Natural killer cell (primary cell): ENCODE data around the gene PAPLN. TPM values are rescaled to one million over a fixed set of nuclear protein-coding genes. Genes with fewer than 3 reads are reported as not detected.

Experiments used
- ATAC-seq, 3 donors: fragments of 150-1000 bp in 2 of 3; fragments of 200-7000 bp in 1 of 3; cut with Tn5 transposase; 1 replicate in 1 of 3; 2 replicates in 2 of 3; pipeline ENCODE4 v1.10.0; 2021; ENCODE audit warnings: mild to moderate bottlenecking in 2 of 3, moderate library complexity in 2 of 3
- DNase-seq, 2 donors: peaks; one replicate each; pipeline versions ENCODE4 v3.0.0 to v3.0.0-alpha.2; 2013 to 2021; ENCODE audit warnings: mixed read lengths in 1 of 2
- H3K27ac ChIP-seq: one replicate; pipeline ENCODE4 v1.5.1; 2013; ENCODE audit warnings: mild to moderate bottlenecking, low read length
- H3K27me3 ChIP-seq: one replicate; pipeline ENCODE4 v1.6.1; 2013; ENCODE audit warnings: low read length; ENCODE audit not compliant: control insufficient read depth, insufficient read depth
- H3K36me3 ChIP-seq: one replicate; pipeline ENCODE4 v1.6.1; 2013; ENCODE audit warnings: low read length; ENCODE audit not compliant: control insufficient read depth, insufficient read depth
- H3K4me1 ChIP-seq: one replicate; pipeline ENCODE4 v1.6.1; 2013; ENCODE audit warnings: low read length; ENCODE audit not compliant: control insufficient read depth, insufficient read depth
- H3K4me3 ChIP-seq: one replicate; pipeline ENCODE4 v1.5.1; 2013; ENCODE audit warnings: low read length
- H3K9me3 ChIP-seq: one replicate; pipeline ENCODE4 v1.6.1; 2013; ENCODE audit warnings: low read length; ENCODE audit not compliant: control insufficient read depth, insufficient read depth
- H3K27ac Mint-ChIP-seq, 2 donors: one replicate each; pipeline ENCODE4 v1.8.0; 2022; ENCODE audit warnings: mild to moderate bottlenecking in 2 of 2, mixed read lengths in 2 of 2, moderate library complexity in 1 of 2
- H3K27me3 Mint-ChIP-seq, 2 donors: one replicate each; pipeline ENCODE4 v1.8.0; 2022; ENCODE audit warnings: low read depth in 2 of 2, mixed read lengths in 2 of 2
- H3K36me3 Mint-ChIP-seq: one replicate; pipeline ENCODE4 v1.8.0; 2022; ENCODE audit warnings: mixed read lengths
- H3K4me1 Mint-ChIP-seq, 2 donors: one replicate each; pipeline ENCODE4 v1.8.0; 2022; ENCODE audit warnings: mixed read lengths in 2 of 2
- H3K4me3 Mint-ChIP-seq: one replicate; pipeline ENCODE4 v1.8.0; 2022; ENCODE audit warnings: mild to moderate bottlenecking, moderate library complexity, mixed read lengths
- H3K9me3 Mint-ChIP-seq, 2 donors: one replicate each; pipeline ENCODE4 v1.8.0; 2022; ENCODE audit warnings: mixed read lengths in 2 of 2
- CTCF ChIP-seq: fragments of 200-600 bp; IDR thresholded peaks from one replicate; pipeline ENCODE4 v1.8.0; 2022; ENCODE audit warnings: antibody characterized with exemption
- WGBS: methylation state at CpG from one replicate; pipeline ENCODE4 v1.1.7; 2013; ENCODE audit warnings: missing lambda C conversion rate; ENCODE audit not compliant: insufficient coverage; 5-methylcytosine and 5-hydroxymethylcytosine counted together
- intact Hi-C: fragments of 100-400 bp; cut with micrococcal nuclease; formaldehyde crosslinking; loops from one replicate; pipeline ENCODE4 v1.14.2; 2022
- total RNA-seq, 4 donors: library from RNA; stranded (reverse); fragments of 120-200 nt in 1 of 4; gene quantifications; one replicate each; pipeline versions ENCODE4 v1.2.3 to v1.2.4, GENCODE V29; 2013 to 2022

The PAPLN gene
- total RNA-seq, 3 donors from 2014 or later (not counting 1 experiment from before 2014, with no cell fraction given): 0.24 to 0.70 (median 0.34) TPM

- Mint-ChIP-seq H3K36me3 (no peaks in the 10 kb centered on the region), H3K27ac (no peak overlapping the region), H3K27me3 (no peaks in the 10 kb centered on the region), H3K4me1 (no peaks in the 10 kb centered on the region), H3K4me3 (no peak overlapping the region), H3K9me3 (no peaks in the 10 kb centered on the region)
- ATAC-seq: no peak
- no peak for DNase-seq
- 90% methylated on average over 28 of the region's 28 CpGs for WGBS
- Histone ChIP-seq H3K27ac (no peak overlapping the region), H3K27me3 (no peaks in the 10 kb centered on the region), H3K36me3 (no peaks in the 10 kb centered on the region), H3K4me1 (no peaks in the 10 kb centered on the region), H3K4me3 (no peak overlapping the region), H3K9me3 (no peaks in the 10 kb centered on the region)
- no peak for TF ChIP-seq CTCF
- intact Hi-C loops: no loop called here
Observed at GRCh38 chr14:73254247-73255004, 17.1 kb downstream of the PAPLN start.

GRCh38 chr14:73255005-73255400 lies 17.7 kb downstream of the PAPLN start:
- ATAC-seq (no peak), DNase-seq (no peak)
- H3K4me1 Mint-ChIP-seq: no peaks in the 10 kb centered on the region
- no peaks in the 10 kb centered on the region for H3K9me3 Mint-ChIP-seq
- Histone ChIP-seq H3K36me3 (no peaks in the 10 kb centered on the region), H3K4me1 (no peaks in the 10 kb centered on the region), H3K4me3 (no peak overlapping the region), H3K9me3 (no peaks in the 10 kb centered on the region), H3K27ac (no peak overlapping the region), H3K27me3 (no peaks in the 10 kb centered on the region)
- no peaks in the 10 kb centered on the region for H3K27me3 Mint-ChIP-seq
- no peak for TF ChIP-seq CTCF
- WGBS: 95% methylated on average over 6 of the region's 6 CpGs
- intact Hi-C loops: no loop called here
- no peak overlapping the region for H3K27ac Mint-ChIP-seq
- no peaks in the 10 kb centered on the region for H3K36me3 Mint-ChIP-seq
- no peak overlapping the region for H3K4me3 Mint-ChIP-seq

- no peak overlapping the region for H3K4me3 Mint-ChIP-seq
- no peaks in the 10 kb centered on the region for H3K27me3 ChIP-seq
- H3K27me3 Mint-ChIP-seq: no peaks in the 10 kb centered on the region
- H3K36me3 Mint-ChIP-seq: no peaks in the 10 kb centered on the region
- H3K9me3 Mint-ChIP-seq: no peaks in the 10 kb centered on the region
- intact Hi-C loops: no loop called here
- no peak overlapping the region for H3K4me3 ChIP-seq
- H3K4me1 ChIP-seq: no peaks in the 10 kb centered on the region
- no peak overlapping the region for H3K27ac ChIP-seq
- TF ChIP-seq CTCF: no peak
- no peaks in the 10 kb centered on the region for H3K36me3 ChIP-seq
- no peaks in the 10 kb centered on the region for H3K9me3 ChIP-seq
- 84% methylated on average over 9 of the region's 9 CpGs for WGBS
- ATAC-seq (no peak), DNase-seq (no peak)
- H3K27ac Mint-ChIP-seq: no peak overlapping the region
- no peaks in the 10 kb centered on the region for H3K4me1 Mint-ChIP-seq
Observed at GRCh38 chr14:73255693-73256225, 18.5 kb downstream of the PAPLN start.

- intact Hi-C loops: no loop called here
- Mint-ChIP-seq H3K9me3 (no peaks in the 10 kb centered on the region), H3K27me3 (no peaks in the 10 kb centered on the region), H3K27ac (no peak overlapping the region), H3K36me3 (no peaks in the 10 kb centered on the region), H3K4me3 (no peak overlapping the region), H3K4me1 (no peaks in the 10 kb centered on the region)
- Histone ChIP-seq H3K9me3 (no peaks in the 10 kb centered on the region), H3K4me3 (no peak overlapping the region), H3K27ac (no peak overlapping the region), H3K27me3 (no peaks in the 10 kb centered on the region), H3K36me3 (no peaks in the 10 kb centered on the region), H3K4me1 (no peaks in the 10 kb centered on the region)
- 62% methylated on average over 4 of the region's 4 CpGs for WGBS
- DNase-seq (no peak), ATAC-seq (no peak)
- TF ChIP-seq CTCF: no peak
Observed at GRCh38 chr14:73258076-73258475, 20.8 kb downstream of the PAPLN start.
